ENCODE results near the gene MAP3K6.

MAP3K6 gene

GRCh38 chr1:27394925-27395324 lies 28.2 kb upstream of the MAP3K6 start:
- no peak overlapping the region for H3K4me3 ChIP-seq (ENCODE audit: low read depth, low read length)
- no peak for DNase-seq (ENCODE audit: low read depth)
- no peak for TF ChIP-seq CTCF (IDR thresholded peaks at IDR 0.05; ENCODE audit: low read depth, low read length, missing control alignments)

- TF ChIP-seq CTCF (IDR thresholded peaks at IDR 0.05; ENCODE audit: low read depth, low read length, missing control alignments): no peak
- no peak for DNase-seq (ENCODE audit: low read depth)
- no peak overlapping the region for H3K4me3 ChIP-seq (ENCODE audit: low read depth, low read length)
Measured at GRCh38 chr1:27394282-27394658, 27.5 kb upstream of the MAP3K6 start.

GRCh38 chr1:27393641-27394281 lies 27.0 kb upstream of the MAP3K6 start:
- TF ChIP-seq CTCF (IDR thresholded peaks at IDR 0.05; ENCODE audit: low read depth, low read length, missing control alignments): no peak
- no peak for DNase-seq (ENCODE audit: low read depth)
- no peak overlapping the region for H3K4me3 ChIP-seq (ENCODE audit: low read depth, low read length)

GRCh38 chr1:27392778-27393635 lies 26.2 kb upstream of the MAP3K6 start:
- TF ChIP-seq CTCF (IDR thresholded peaks at IDR 0.05; ENCODE audit: low read depth, low read length, missing control alignments): peak; percentile 28
- H3K4me3 ChIP-seq (ENCODE audit: low read depth, low read length): peak overlapping the region; percentile 62
- DNase-seq (ENCODE audit: low read depth): no peak

GRCh38 chr1:27392096-27392777 lies 25.5 kb upstream of the MAP3K6 start, which contains the start of gene GPR3:
Gene GPR3, plus strand, starts transcription at chr1:27392622. Its CDS starts 1,177 bp downstream, at chr1:27393799.
- TF ChIP-seq CTCF (IDR thresholded peaks at IDR 0.05; ENCODE audit: low read depth, low read length, missing control alignments): peak; percentile 56
- peak within 1 kb of the TSS; percentile 62 for H3K4me3 ChIP-seq (ENCODE audit: low read depth, low read length)
- DNase-seq (ENCODE audit: low read depth): peak; percentile 52

GRCh38 chr1:27391511-27392095 lies 24.8 kb upstream of the MAP3K6 start:
- no peak for TF ChIP-seq CTCF (IDR thresholded peaks at IDR 0.05; ENCODE audit: low read depth, low read length, missing control alignments)
- DNase-seq (ENCODE audit: low read depth): no peak
- peak overlapping the region; percentile 11 for H3K4me3 ChIP-seq (ENCODE audit: low read depth, low read length)

Data from GM12864 (cell line).